NCI-H1694 treated with DMSO at 0.1 percent for 48 hours (cell line): Measurements from ENCODE around the gene GRIK1.

Experiments
- DNase-seq: peaks from one replicate; lab custom pipeline; 2025; lab: John Stamatoyannopoulos, UW

Gene GRIK1

GRCh38 chr21:29786496-29787360 lies 153.1 kb downstream of the GRIK1 start:
- no peak for DNase-seq

GRCh38 chr21:29777160-29777559 lies 162.6 kb downstream of the GRIK1 start:
- DNase-seq, result no peak

- DNase-seq, result no peak
Observed at GRCh38 chr21:29775462-29775861, 164.3 kb downstream of the GRIK1 start.

GRCh38 chr21:29771491-29772066 lies 168.2 kb downstream of the GRIK1 start:
- no peak for DNase-seq

GRCh38 chr21:29763674-29764073 lies 176.1 kb downstream of the GRIK1 start:
- no peak for DNase-seq

- DNase-seq, result no peak
Observed at GRCh38 chr21:29762570-29763082, 177.2 kb downstream of the GRIK1 start.

- no peak for DNase-seq
Observed at GRCh38 chr21:29753216-29753615, 186.6 kb downstream of the GRIK1 start.

- DNase-seq, result no peak
Observed at GRCh38 chr21:29751473-29752185, 188.2 kb downstream of the GRIK1 start.

GRCh38 chr21:29749957-29750356 lies 189.8 kb downstream of the GRIK1 start:
- no peak for DNase-seq

GRCh38 chr21:29749223-29749622 lies 190.6 kb downstream of the GRIK1 start:
- no peak for DNase-seq

- no peak for DNase-seq
Observed at GRCh38 chr21:29748391-29749167, 191.2 kb downstream of the GRIK1 start.

GRCh38 chr21:29741761-29742160 lies 198.0 kb downstream of the GRIK1 start:
- no peak for DNase-seq

- no peak for DNase-seq
Observed at GRCh38 chr21:29739176-29739575, 200.6 kb downstream of the GRIK1 start.

- no peak for DNase-seq
Observed at GRCh38 chr21:29738730-29739129, 201.1 kb downstream of the GRIK1 start.

- DNase-seq, result no peak
Observed at GRCh38 chr21:29737186-29737585, 202.6 kb downstream of the GRIK1 start.

- no peak for DNase-seq
Observed at GRCh38 chr21:29730281-29730680, 209.5 kb downstream of the GRIK1 start.

- DNase-seq, result no peak
Observed at GRCh38 chr21:29726044-29726443, 213.8 kb downstream of the GRIK1 start.

GRCh38 chr21:29725025-29725736 lies 214.6 kb downstream of the GRIK1 start:
- no peak for DNase-seq

- no peak for DNase-seq
Observed at GRCh38 chr21:29721964-29722363, 217.8 kb downstream of the GRIK1 start.

GRCh38 chr21:29721221-29721620 lies 218.6 kb downstream of the GRIK1 start:
- no peak for DNase-seq

- no peak for DNase-seq
Observed at GRCh38 chr21:29719521-29719920, 220.3 kb downstream of the GRIK1 start.
